H9 (cell line): Measurements from ENCODE around the gene MECP2. TPM values are rescaled to one million over a fixed set of nuclear protein-coding genes. Genes with fewer than 3 reads are reported as not detected.

Source experiments
- DNase-seq: peaks from one replicate; pipeline ENCODE4 v3.0.0-alpha.2; 2017
- H2AFZ ChIP-seq: one replicate; pipeline ENCODE4 v1.6.1; 2013; ENCODE audit warnings: mild to moderate bottlenecking, low read length, control low read depth, moderate library complexity
- H2AK5ac ChIP-seq: 2 replicates; pipeline ENCODE4 v1.6.1; 2013; ENCODE audit warnings: low read length, control low read depth, mixed read lengths; ENCODE audit not compliant: insufficient read length
- H2BK120ac ChIP-seq: one replicate; pipeline ENCODE4 v1.6.1; 2013; ENCODE audit warnings: low read depth, mild to moderate bottlenecking, low read length, control low read depth, inconsistent platforms; ENCODE audit not compliant: poor library complexity, severe bottlenecking
- H2BK12ac ChIP-seq: 2 replicates; pipeline ENCODE4 v1.6.1; 2013; ENCODE audit warnings: low read length, control low read depth, mixed read lengths, low read depth; ENCODE audit not compliant: insufficient read length
- H2BK15ac ChIP-seq: 2 replicates; pipeline ENCODE4 v1.6.1; 2013; ENCODE audit warnings: low read depth, low read length, control low read depth
- H2BK20ac ChIP-seq: one replicate; pipeline ENCODE4 v1.6.1; 2013; ENCODE audit warnings: low read depth, mild to moderate bottlenecking, low read length, control low read depth, inconsistent platforms; ENCODE audit not compliant: poor library complexity, severe bottlenecking
- H2BK5ac ChIP-seq: 2 replicates; pipeline ENCODE4 v1.6.1; 2013; ENCODE audit warnings: low read length, control low read depth, mixed read lengths; ENCODE audit not compliant: insufficient read length
- H3K14ac ChIP-seq: 2 replicates; pipeline ENCODE4 v1.6.1; 2013; ENCODE audit warnings: low read length, control low read depth; ENCODE audit not compliant: insufficient read depth
- H3K18ac ChIP-seq: 2 replicates; pipeline ENCODE4 v1.6.1; 2013; ENCODE audit warnings: low read depth, mild to moderate bottlenecking, mixed read lengths, low read length, control low read depth; ENCODE audit not compliant: insufficient read length
- H3K23ac ChIP-seq: 2 replicates; pipeline ENCODE4 v1.6.1; 2013; ENCODE audit warnings: low read length, control low read depth, mixed read lengths, low read depth; ENCODE audit not compliant: insufficient read length
- H3K23me2 ChIP-seq: 2 replicates; pipeline ENCODE4 v1.6.1; 2013; ENCODE audit warnings: low read depth, mild to moderate bottlenecking, mixed read lengths, low read length, control low read depth; ENCODE audit not compliant: insufficient read length, poor library complexity, severe bottlenecking
- H3K27ac ChIP-seq: 2 replicates; pipeline ENCODE4 v1.5.1; 2013; ENCODE audit warnings: low read length, control low read depth, mixed read lengths, low read depth; ENCODE audit not compliant: insufficient read length
- H3K27me3 ChIP-seq: 2 replicates; pipeline ENCODE4 v1.6.1; 2013; ENCODE audit warnings: low read length, control low read depth, inconsistent platforms; ENCODE audit not compliant: insufficient read depth
- H3K4ac ChIP-seq: 2 replicates; pipeline ENCODE4 v1.6.1; 2013; ENCODE audit warnings: low read depth, mild to moderate bottlenecking, control low read depth, inconsistent platforms, low read length, moderate library complexity
- H3K4me1 ChIP-seq: 2 replicates; pipeline ENCODE4 v1.6.1; 2013; ENCODE audit warnings: low read length, control low read depth, inconsistent platforms; ENCODE audit not compliant: insufficient read depth
- H3K4me2 ChIP-seq: 2 replicates; pipeline ENCODE4 v1.6.1; 2013; ENCODE audit warnings: low read length, control low read depth, mixed read lengths; ENCODE audit not compliant: insufficient read length, insufficient read depth
- H3K56ac ChIP-seq: 2 replicates; pipeline ENCODE4 v1.6.1; 2013; ENCODE audit warnings: low read depth, mild to moderate bottlenecking, mixed read lengths, low read length, control low read depth; ENCODE audit not compliant: insufficient read length
- H3K79me1 ChIP-seq: 2 replicates; pipeline ENCODE4 v1.6.1; 2013; ENCODE audit warnings: low read depth, mild to moderate bottlenecking, moderate library complexity, low read length, control low read depth, inconsistent platforms; ENCODE audit not compliant: insufficient read depth, poor library complexity, severe bottlenecking
- H3K79me2 ChIP-seq: 2 replicates; pipeline ENCODE4 v1.6.1; 2013; ENCODE audit warnings: low read length, control low read depth, inconsistent platforms; ENCODE audit not compliant: insufficient read depth
- H3K9ac ChIP-seq: 2 replicates; pipeline ENCODE4 v1.6.1; 2013; ENCODE audit warnings: low read length, control low read depth, mixed read lengths; ENCODE audit not compliant: insufficient read length; ENCODE audit errors: extremely low read depth
- H3K9me3 ChIP-seq: one replicate; pipeline ENCODE4 v1.6.1; 2013; ENCODE audit warnings: low read depth, low read length, inconsistent platforms; ENCODE audit not compliant: control insufficient read depth
- H3T11ph ChIP-seq: one replicate; pipeline ENCODE4 v1.6.1; 2013; ENCODE audit warnings: mild to moderate bottlenecking, low read length, control low read depth, inconsistent platforms
- H4K20me1 ChIP-seq: one replicate; pipeline ENCODE4 v1.6.1; 2013; ENCODE audit not compliant: control insufficient read depth, insufficient read length, insufficient read depth
- H4K5ac ChIP-seq: 2 replicates; pipeline ENCODE4 v1.6.1; 2013; ENCODE audit warnings: low read depth, mild to moderate bottlenecking, mixed read lengths, low read length, control low read depth; ENCODE audit not compliant: insufficient read length
- H4K8ac ChIP-seq: replicated peaks from 2 replicates; pipeline ENCODE4 v1.6.1; 2013; ENCODE audit warnings: low read length, control low read depth, mixed read lengths, low read depth; ENCODE audit not compliant: insufficient read length
- H4K91ac ChIP-seq: 2 replicates; pipeline ENCODE4 v1.6.1; 2013; ENCODE audit warnings: low read depth, mild to moderate bottlenecking, moderate library complexity, mixed read lengths, low read length, control low read depth; ENCODE audit not compliant: insufficient read length
- H3K27ac Mint-ChIP-seq, 3 experiments: 2 replicates in 2 of 3; 3 replicates in 1 of 3; pipeline ENCODE4 v1.8.0; 2020 to 2021; ENCODE audit warnings: mixed read lengths in 3 of 3, mild to moderate bottlenecking in 1 of 3, moderate library complexity in 1 of 3
- H3K27me3 Mint-ChIP-seq: 2 replicates; pipeline ENCODE4 v1.8.0; 2021; ENCODE audit warnings: low read depth, mild to moderate bottlenecking, moderate library complexity, mixed read lengths
- H3K36me3 Mint-ChIP-seq, 3 experiments: 2 replicates in 2 of 3; 3 replicates in 1 of 3; pipeline ENCODE4 v1.8.0; 2020 to 2021; ENCODE audit warnings: low read depth in 3 of 3, mixed read lengths in 3 of 3; ENCODE audit not compliant: insufficient read depth in 1 of 3
- H3K4me1 Mint-ChIP-seq, 2 experiments: 2 replicates each; pipeline ENCODE4 v1.8.0; 2020; ENCODE audit warnings: mixed read lengths in 2 of 2
- H3K4me3 Mint-ChIP-seq, 2 experiments: 2 replicates in 1 of 2; 3 replicates in 1 of 2; pipeline ENCODE4 v1.8.0; 2020 to 2021; ENCODE audit warnings: mild to moderate bottlenecking in 2 of 2, mixed read lengths in 2 of 2, moderate library complexity in 1 of 2
- H3K9me3 Mint-ChIP-seq, 2 experiments: 2 replicates in 1 of 2; 3 replicates in 1 of 2; pipeline ENCODE4 v1.8.0; 2020; ENCODE audit warnings: mild to moderate bottlenecking in 2 of 2, mixed read lengths in 2 of 2, moderate library complexity in 1 of 2
- CTCF ChIP-seq: fragments of 200-600 bp; sonication (generic); conservative IDR thresholded peaks from 3 replicates; pipeline ENCODE4 v1.8.0; 2021; ENCODE audit warnings: antibody characterized with exemption, mild to moderate bottlenecking
- WGBS: extraction: QIAGEN DNeasy Blood & Tissue Kit; methylation state at CpG from one replicate; pipeline ENCODE4 v1.1.7; 2013; ENCODE audit warnings: missing lambda C conversion rate, low lambda C conversion rate, mixed read lengths; ENCODE audit not compliant: insufficient read length; ENCODE audit errors: extremely low coverage; 5-methylcytosine and 5-hydroxymethylcytosine counted together
- total RNA-seq: library from RNA; stranded (reverse); gene quantifications from 2 replicates; pipeline ENCODE4 v1.2.1, GENCODE V29; 2021

The MECP2 gene
- total RNA-seq, 1 experiment from 2014 or later: 32.2 TPM

GRCh38 chrX:154033848-154034247, 63.7 kb downstream of the MECP2 start:
- Histone ChIP-seq H3T11ph (no peak overlapping the region), H3K23ac (no peak overlapping the region), H4K8ac (no peak overlapping the region), H3K79me2 (no peaks in the 10 kb centered on the region), H2BK12ac (no peak overlapping the region), H4K20me1 (no peaks in the 10 kb centered on the region), H2BK120ac (no peak overlapping the region), H2BK20ac (no peak overlapping the region), H4K91ac (no peak overlapping the region), H3K27me3 (no peaks in the 10 kb centered on the region), H3K9ac (no peak overlapping the region), H3K14ac (no peak overlapping the region), H2BK15ac (no peak overlapping the region), H3K4me2 (no peak overlapping the region), H3K79me1 (no peaks in the 10 kb centered on the region), H3K23me2 (no peaks in the 10 kb centered on the region), H3K4ac (no peak overlapping the region), H3K9me3 (peaks cover 22% of the 10 kb centered on the region), H3K56ac (no peak overlapping the region), H2AK5ac (no peak overlapping the region), H2BK5ac (no peak overlapping the region), H2AFZ (no peak overlapping the region), H4K5ac (no peak overlapping the region), H3K4me1 (peaks cover 5% of the 10 kb centered on the region; the same call in 1 of the 2 replicates), H3K27ac (no peak overlapping the region), H3K18ac (no peak overlapping the region)
- no peak for DNase-seq
- Mint-ChIP-seq H3K27me3 (peaks cover 5% of the 10 kb centered on the region; the same call in 1 of the 2 replicates), H3K4me1 (peaks cover 34 to 42% of the 10 kb centered on the region in 2 experiments), H3K27ac (peak overlapping the region in 1 of 3 experiments; percentile 29; a peak in 1 of 7 replicates), H3K36me3 (peaks cover 25 to 50% (median 42%) of the 10 kb centered on the region in 3 experiments), H3K9me3 (peaks cover 78% of the 10 kb centered on the region in 2 experiments), H3K4me3 (no peak overlapping the region)
- no peak for TF ChIP-seq CTCF
- no CpG with 5 or more reads among the region's 2 CpGs for WGBS
